GM10248 (cell line): ENCODE data around the gene LRRC74A.

Experiments
- CTCF ChIA-PET: fragments of 300-600 bp; sonication (Branson Sonifier 250); formaldehyde crosslinking; extraction: SDS; loops from one replicate; lab custom pipeline; 2021; ENCODE audit warnings: antibody characterized with exemption; lab: Yijun Ruan, JAX
- POLR2A ChIA-PET: fragments of 350-650 bp; sonication (Branson Sonifier 250); formaldehyde crosslinking; extraction: SDS; loops from one replicate; lab custom pipeline; 2020; ENCODE audit warnings: antibody characterized with exemption; lab: Yijun Ruan, JAX
- DNase-seq: peaks from one replicate; pipeline ENCODE4 v3.0.0; 2012; ENCODE audit errors: extremely low spot score
- TF ChIP-seq, protein P1 (sequence below): IDR thresholded peaks from 2 replicates; pipeline ENCODE4 v1.5.1; 2012; ENCODE audit warnings: mild to moderate bottlenecking, low read depth; ENCODE audit errors: extremely low read depth, missing control alignments, control extremely low read depth

Gene LRRC74A

DNA sequence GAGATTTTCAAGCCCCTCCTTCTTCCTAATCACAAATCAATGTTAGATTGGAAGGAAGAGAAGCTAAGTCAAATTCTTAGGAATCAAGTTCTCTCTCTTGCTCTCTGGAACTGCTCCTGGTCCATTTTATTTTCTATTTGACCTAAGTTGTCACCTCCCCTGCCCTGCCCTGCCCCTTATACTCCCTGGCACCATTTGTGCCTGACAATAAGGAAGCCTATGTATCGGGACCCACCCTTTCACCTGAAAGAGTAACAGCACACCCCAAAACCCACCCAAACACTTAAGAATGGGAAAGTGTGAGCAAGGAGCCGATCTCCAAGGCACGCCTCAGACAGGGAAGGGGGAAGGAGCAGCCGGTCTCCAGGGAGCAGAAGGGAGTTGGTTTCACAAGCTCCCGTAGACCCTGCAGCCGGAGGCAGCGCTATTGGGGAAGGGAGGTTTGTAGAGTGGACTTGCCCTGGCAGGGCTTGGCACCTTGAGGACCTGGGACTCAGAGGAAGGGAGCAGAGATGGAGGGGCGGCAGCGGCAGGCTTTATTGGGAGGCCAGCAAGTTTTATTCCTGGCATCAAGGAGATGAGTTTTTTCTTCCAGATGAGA, 1.6 kb downstream of the LRRC74A start:
- ChIA-PET CTCF (interaction anchor here (0.7 kb wide), 1 partner anchor 21 kb away, joined by 3 read pairs; no protein-coding TSS in a partner anchor), POLR2A (no interaction called here)
- TF ChIP-seq, protein P1, sequence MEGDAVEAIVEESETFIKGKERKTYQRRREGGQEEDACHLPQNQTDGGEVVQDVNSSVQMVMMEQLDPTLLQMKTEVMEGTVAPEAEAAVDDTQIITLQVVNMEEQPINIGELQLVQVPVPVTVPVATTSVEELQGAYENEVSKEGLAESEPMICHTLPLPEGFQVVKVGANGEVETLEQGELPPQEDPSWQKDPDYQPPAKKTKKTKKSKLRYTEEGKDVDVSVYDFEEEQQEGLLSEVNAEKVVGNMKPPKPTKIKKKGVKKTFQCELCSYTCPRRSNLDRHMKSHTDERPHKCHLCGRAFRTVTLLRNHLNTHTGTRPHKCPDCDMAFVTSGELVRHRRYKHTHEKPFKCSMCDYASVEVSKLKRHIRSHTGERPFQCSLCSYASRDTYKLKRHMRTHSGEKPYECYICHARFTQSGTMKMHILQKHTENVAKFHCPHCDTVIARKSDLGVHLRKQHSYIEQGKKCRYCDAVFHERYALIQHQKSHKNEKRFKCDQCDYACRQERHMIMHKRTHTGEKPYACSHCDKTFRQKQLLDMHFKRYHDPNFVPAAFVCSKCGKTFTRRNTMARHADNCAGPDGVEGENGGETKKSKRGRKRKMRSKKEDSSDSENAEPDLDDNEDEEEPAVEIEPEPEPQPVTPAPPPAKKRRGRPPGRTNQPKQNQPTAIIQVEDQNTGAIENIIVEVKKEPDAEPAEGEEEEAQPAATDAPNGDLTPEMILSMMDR: no peak
- DNase-seq: no peak

DNA sequence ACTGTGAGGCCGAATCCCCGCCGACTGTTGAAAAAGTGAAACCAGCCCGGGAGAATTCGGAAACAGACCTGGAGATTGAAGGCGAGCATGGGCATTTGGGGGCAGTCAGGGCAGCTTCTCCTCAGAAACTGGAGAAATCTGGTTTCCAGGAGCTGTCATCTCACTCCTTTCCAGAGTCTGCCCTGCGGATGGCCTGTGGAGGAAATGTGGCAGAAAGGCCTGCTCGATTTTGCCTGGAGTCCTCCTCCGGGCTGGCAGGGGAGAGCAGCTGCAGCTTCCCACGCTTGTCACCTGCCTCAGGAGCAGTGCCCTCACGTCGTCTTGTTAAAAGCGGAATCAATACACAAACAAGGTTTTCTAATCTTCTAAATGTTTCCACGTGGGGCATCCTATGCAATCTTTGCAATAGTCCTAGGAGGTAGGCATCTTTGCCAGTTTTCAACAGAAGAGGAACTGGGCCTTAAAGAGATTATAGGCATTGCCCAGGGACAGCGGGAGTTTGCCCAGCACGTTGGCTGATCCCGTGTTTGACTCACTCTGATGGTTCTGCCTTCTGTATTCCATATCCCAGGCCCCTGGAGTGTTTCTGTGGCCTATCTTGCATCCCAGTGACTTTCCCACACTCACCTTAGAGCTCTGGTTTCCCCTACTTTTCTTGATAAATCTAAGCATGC, 2.3 kb downstream of the LRRC74A start:
- CTCF ChIA-PET: no interaction called here
- DNase-seq: no peak
- TF ChIP-seq, protein P1: no peak
- POLR2A ChIA-PET: no interaction called here

DNA sequence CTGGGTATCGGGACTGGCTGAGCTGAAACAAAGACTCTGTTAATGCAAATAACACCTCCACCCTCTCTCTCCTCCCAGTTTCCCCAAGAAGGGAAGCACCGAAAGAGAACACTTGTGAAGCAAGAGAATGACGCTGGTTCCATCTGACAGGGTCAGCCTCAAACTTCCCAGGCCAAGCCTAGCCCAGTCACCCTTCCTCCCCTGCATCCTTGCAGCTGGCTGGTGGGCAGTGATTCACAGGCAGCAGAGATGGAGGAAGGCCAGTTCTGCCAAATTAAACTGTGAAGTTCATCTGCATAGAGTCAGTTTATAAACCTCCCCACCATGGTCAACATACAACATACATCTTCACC, 2.8 kb downstream of the LRRC74A start:
- DNase-seq: no peak
- TF ChIP-seq, protein P1: no peak
- POLR2A ChIA-PET: no interaction called here
- CTCF ChIA-PET: no interaction called here

DNA sequence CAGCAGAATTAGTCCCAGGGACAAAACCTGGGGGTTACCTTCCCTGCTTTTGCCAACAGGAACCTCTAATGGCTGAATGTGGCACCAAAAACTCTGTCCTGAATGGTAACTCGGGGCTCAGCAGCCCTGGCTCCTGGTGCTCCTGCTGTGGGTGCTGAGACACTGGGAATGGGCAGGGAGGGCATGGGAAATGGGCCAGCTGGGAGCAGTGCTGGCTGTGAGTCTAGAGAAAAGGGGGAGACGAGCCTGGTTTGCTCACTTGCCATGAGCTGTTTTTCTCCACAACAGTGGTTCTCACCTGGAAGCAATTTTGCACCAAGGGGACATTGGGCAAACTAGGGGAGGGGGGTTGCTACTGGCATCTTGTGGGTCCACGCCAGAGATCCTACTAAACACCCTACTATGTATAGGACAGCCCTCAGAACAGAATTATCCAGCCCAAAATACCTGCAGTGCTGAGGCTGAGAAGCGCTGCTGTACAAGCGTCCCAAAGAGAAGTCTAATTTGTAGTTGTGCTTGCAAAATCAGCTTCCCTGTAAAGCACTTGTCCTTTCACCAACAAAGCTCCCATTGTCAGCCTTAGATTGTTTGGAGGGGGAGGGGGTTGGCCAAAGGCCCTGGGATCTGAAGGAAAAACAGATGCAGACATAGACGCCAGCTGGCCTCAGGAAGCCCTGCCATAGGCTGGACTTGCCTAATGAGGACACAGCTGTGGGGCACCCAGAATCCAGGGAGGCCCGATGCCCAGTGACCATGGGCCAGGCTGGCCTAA, 3.6 kb downstream of the LRRC74A start:
- POLR2A ChIA-PET: no interaction called here
- TF ChIP-seq, protein P1: no peak
- DNase-seq: no peak
- CTCF ChIA-PET: no interaction called here

DNA sequence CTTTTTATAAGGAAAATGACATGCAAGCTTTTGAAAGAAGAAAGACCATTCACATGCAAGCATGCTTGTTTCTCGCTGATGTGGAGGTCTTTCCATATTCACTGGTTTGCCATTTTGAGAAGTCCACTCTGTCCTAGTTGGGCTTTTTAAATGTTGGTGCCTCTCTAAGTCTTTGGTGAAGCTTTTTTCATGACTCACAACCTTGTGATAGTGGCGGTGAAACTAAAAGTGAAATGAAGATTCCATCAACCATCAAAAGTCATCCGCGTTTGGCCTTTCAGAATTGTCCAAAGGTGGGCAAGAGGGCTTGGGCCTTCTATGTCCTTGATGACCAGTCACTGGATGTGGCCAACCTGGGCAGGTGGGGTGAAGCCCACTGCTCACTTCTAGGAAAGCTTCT, 4.3 kb downstream of the LRRC74A start:
- ChIA-PET CTCF (interaction anchor here (1.0 to 1.2 kb wide), 3 partner anchors 14 to 240 kb away, joined by 3 to 4 read pairs (median 3); no protein-coding TSS in a partner anchor), POLR2A (no interaction called here)
- DNase-seq: no peak
- TF ChIP-seq, protein P1: no peak

DNA sequence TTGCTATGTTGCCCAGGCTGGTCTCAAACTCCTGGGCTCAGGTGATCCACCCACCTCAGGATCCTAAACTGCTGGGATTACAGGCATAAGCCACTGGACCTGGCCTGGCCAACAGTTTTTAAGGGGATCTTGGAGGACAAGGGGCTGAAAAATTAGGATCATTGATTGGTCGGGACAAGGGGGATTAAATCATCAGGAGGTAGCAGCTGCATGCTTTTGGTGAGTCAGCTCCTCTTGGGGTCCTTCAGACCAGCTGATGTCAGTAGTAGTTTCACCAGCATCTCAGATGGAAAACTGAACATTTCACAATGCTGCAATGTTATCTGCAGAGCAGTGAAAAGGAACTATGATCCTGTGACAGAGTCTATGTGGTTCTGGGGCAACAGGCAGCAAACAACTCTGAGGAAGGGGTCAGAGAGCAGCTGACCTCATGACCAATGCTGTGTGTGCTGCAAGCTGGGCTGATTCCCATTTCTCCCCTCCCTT, 6.3 kb downstream of the LRRC74A start:
- TF ChIP-seq, protein P1: no peak
- ChIA-PET POLR2A (no interaction called here), CTCF (no interaction called here)
- DNase-seq: no peak
